Body of pancreas (tissue), 4 donors: ENCODE results near the gene RAX2. TPM values are rescaled to one million over a fixed set of nuclear protein-coding genes. Genes with fewer than 3 reads are reported as not detected.

Experiments
- ATAC-seq: fragments of 150-250 bp; one replicate; pipeline ENCODE4 v1.9.1; 2016
- DNase-seq, 4 donors: peaks; one replicate each; pipeline ENCODE4 v3.0.0-alpha.2; 2019
- H3K27ac ChIP-seq, 4 donors: fragments of 200-600 bp; sonication (generic); 1 replicate in 3 of 4; 2 replicates in 1 of 4; pipeline versions ENCODE4 v1.5.1 to v1.6.1; 2016 to 2019; ENCODE audit warnings: mild to moderate bottlenecking in 1 of 4, mixed read lengths in 1 of 4, moderate library complexity in 1 of 4
- H3K27me3 ChIP-seq, 2 donors: fragments of 200-600 bp; sonication (generic); one replicate each; pipeline ENCODE4 v1.6.0; 2016; ENCODE audit warnings: mild to moderate bottlenecking in 1 of 2
- H3K36me3 ChIP-seq, 2 donors: fragments of 200-600 bp; sonication (generic); replicated peaks in 1 of 2; 2 replicates each; pipeline ENCODE4 v1.5.1; 2016; ENCODE audit warnings: low read depth in 2 of 2; ENCODE audit not compliant: insufficient read depth in 1 of 2
- H3K4me1 ChIP-seq: fragments of 200-600 bp; sonication (generic); one replicate; pipeline ENCODE4 v1.6.0; 2016
- H3K4me3 ChIP-seq, 2 donors: fragments of 200-600 bp; sonication (generic); 1 replicate in 1 of 2; 2 replicates in 1 of 2; pipeline ENCODE4 v1.5.1; 2016 to 2019
- H3K9me3 ChIP-seq, 3 donors: fragments of 200-600 bp; sonication (generic); 1 replicate in 2 of 3; 2 replicates in 1 of 3; pipeline ENCODE4 v1.5.1; 2016
- POLR2A ChIP-seq, 3 donors: fragments of 450-650 bp; IDR thresholded peaks; one replicate each; pipeline ENCODE4 v1.6.1; 2016; ENCODE audit warnings: antibody characterized with exemption in 3 of 3, mild to moderate bottlenecking in 2 of 3
- WGBS, 2 donors: methylation state at CpG; one replicate each; pipeline ENCODE4 v1.1.5; 2017; 5-methylcytosine and 5-hydroxymethylcytosine counted together
- intact Hi-C: fragments of 100-400 bp; cut with DNase I; formaldehyde crosslinking; loops from one replicate; pipeline ENCODE4 v1.15.1; 2023
- total RNA-seq, 2 donors: library from RNA; depleted of rRNA; stranded (reverse); fragments of >200 nt; gene quantifications; one replicate each; pipeline ENCODE4 v1.1.0, GENCODE V29; 2016
- TF ChIP-seq, protein P1 (sequence below), 7 experiments: fragments of 450-650 bp in 4 of 7; fragments of 200-600 bp in 3 of 7; sonication (generic) in 3 of 7; IDR thresholded peaks; one replicate each; pipeline ENCODE4 v1.5.1; 2016 to 2019; ENCODE audit warnings: antibody characterized with exemption in 7 of 7

Gene RAX2
- total RNA-seq, 2 donors from 2014 or later = not detected

DNA sequence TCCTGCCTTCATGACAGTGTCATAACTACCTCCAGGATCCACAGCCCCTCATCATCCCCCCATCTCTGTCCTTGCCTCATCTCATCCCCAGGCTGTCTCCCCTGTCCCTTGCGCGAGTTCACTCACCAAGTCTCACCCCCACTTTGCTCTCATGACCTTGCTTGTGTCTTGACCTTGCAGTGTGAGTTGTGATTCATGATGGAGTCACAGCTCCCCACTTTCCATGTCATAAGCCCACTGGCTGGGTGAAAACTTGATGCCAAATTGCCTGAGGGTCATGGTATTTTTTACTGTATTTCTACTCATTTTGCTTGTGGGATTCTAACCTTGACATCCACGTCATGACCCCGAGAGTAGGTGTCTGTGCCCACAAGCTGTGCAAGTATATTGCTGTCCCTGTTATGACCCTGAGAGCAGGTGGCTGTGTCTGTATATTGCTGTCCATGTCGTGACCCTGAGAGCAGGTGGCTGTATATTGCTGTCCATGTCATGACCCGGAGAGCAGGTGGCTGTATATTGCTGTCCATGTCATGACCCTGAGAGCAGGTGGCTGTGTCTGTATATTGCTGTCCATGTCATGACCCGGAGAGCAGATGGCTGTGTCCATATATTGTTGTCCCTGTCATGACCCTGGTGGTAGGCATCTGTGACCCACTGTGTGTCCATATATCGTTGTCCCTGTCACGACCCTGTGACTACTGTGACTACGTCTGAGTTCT is 34.4 kb downstream of the RAX2 start:
- intact Hi-C loops = no loop called here
- WGBS, 2 donors = 83% methylated on average over 9 to 10 of the region's 10 CpGs

DNA sequence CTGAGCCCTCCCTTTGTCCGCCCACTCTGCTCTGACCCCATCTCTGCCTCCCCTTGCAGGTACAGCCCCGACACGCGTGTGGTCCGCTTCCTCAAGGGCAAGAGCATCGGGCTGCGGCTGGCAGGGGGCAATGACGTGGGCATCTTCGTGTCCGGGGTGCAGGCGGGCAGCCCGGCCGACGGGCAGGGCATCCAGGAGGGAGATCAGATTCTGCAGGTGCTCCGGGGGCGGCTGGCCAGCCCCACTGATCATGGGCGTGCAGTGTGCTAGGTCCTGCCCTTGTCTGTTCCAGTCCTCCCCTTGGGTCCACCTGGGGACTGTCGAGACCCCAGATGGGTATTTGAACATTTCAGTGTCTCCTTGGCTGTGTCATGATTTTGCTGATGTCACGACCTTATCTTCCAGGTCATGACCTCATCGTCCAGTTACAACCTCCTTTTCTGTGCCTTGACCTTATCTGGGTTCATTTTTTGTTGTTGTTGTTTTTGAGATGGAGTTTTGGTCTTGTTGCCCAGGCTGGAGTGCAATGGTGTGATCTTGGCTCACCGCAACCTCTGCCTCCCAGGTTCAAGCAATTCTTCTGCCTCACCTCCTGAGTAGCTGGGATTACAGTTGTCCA is 35.8 kb downstream of the RAX2 start:
- H3K4me1 ChIP-seq = no peaks in the 10 kb centered on the region
- DNase-seq (no peak), ATAC-seq (no peak)
- no peaks in the 10 kb centered on the region for H3K9me3 ChIP-seq
- H3K4me3 ChIP-seq = no peak overlapping the region
- no peaks in the 10 kb centered on the region for H3K27me3 ChIP-seq
- TF ChIP-seq, protein P1, sequence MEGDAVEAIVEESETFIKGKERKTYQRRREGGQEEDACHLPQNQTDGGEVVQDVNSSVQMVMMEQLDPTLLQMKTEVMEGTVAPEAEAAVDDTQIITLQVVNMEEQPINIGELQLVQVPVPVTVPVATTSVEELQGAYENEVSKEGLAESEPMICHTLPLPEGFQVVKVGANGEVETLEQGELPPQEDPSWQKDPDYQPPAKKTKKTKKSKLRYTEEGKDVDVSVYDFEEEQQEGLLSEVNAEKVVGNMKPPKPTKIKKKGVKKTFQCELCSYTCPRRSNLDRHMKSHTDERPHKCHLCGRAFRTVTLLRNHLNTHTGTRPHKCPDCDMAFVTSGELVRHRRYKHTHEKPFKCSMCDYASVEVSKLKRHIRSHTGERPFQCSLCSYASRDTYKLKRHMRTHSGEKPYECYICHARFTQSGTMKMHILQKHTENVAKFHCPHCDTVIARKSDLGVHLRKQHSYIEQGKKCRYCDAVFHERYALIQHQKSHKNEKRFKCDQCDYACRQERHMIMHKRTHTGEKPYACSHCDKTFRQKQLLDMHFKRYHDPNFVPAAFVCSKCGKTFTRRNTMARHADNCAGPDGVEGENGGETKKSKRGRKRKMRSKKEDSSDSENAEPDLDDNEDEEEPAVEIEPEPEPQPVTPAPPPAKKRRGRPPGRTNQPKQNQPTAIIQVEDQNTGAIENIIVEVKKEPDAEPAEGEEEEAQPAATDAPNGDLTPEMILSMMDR (IDR thresholded peaks at IDR 0.05) = no peak
- TF ChIP-seq POLR2A (IDR thresholded peaks at IDR 0.05) = no peak
- no peak overlapping the region for H3K27ac ChIP-seq
- intact Hi-C loops = no loop called here
- H3K36me3 ChIP-seq = peaks cover 0 to 3% of the 10 kb centered on the region in 2 donors
- WGBS, 2 donors = 91 to 93% methylated on average over 12 to 21 of the region's 21 CpGs

More for the DNA sequence above, 34.4 kb downstream of the RAX2 start:
- Histone ChIP-seq H3K27ac (no peak overlapping the region), H3K9me3 (no peaks in the 10 kb centered on the region), H3K27me3 (no peaks in the 10 kb centered on the region), H3K4me1 (no peaks in the 10 kb centered on the region), H3K4me3 (no peak overlapping the region), H3K36me3 (peaks cover 0 to 3% of the 10 kb centered on the region in 2 donors)
- TF ChIP-seq, protein P1 (IDR thresholded peaks at IDR 0.05) = no peak
- no peak for TF ChIP-seq POLR2A (IDR thresholded peaks at IDR 0.05)
- DNase-seq (no peak), ATAC-seq (no peak)

DNA sequence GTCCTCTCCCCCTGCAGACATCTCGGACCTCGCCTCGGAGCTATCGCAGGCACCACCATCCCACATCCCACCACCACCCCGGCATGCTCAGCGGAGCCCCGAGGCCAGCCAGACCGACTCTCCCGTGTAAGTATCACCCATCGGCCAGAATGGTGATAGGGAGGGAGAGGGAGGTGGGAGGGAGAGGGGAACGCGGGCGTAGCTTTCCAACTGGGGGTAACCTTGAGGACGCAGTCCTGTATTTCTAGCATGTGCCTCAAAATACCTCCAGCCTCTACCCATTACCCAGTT is 37.8 kb downstream of the RAX2 start:
- no peaks in the 10 kb centered on the region for H3K4me1 ChIP-seq
- intact Hi-C loops = no loop called here
- no peak for ATAC-seq
- no peak overlapping the region for H3K27ac ChIP-seq
- peaks cover 0 to 3% of the 10 kb centered on the region in 2 donors for H3K36me3 ChIP-seq
- no peak for DNase-seq
- H3K27me3 ChIP-seq = no peaks in the 10 kb centered on the region
- no peaks in the 10 kb centered on the region for H3K9me3 ChIP-seq
- H3K4me3 ChIP-seq = no peak overlapping the region
- WGBS, 2 donors = 92 to 97% methylated on average over 12 to 14 of the region's 14 CpGs
- TF ChIP-seq POLR2A (IDR thresholded peaks at IDR 0.05) = no peak
- TF ChIP-seq, protein P1 (IDR thresholded peaks at IDR 0.05) = no peak

DNA sequence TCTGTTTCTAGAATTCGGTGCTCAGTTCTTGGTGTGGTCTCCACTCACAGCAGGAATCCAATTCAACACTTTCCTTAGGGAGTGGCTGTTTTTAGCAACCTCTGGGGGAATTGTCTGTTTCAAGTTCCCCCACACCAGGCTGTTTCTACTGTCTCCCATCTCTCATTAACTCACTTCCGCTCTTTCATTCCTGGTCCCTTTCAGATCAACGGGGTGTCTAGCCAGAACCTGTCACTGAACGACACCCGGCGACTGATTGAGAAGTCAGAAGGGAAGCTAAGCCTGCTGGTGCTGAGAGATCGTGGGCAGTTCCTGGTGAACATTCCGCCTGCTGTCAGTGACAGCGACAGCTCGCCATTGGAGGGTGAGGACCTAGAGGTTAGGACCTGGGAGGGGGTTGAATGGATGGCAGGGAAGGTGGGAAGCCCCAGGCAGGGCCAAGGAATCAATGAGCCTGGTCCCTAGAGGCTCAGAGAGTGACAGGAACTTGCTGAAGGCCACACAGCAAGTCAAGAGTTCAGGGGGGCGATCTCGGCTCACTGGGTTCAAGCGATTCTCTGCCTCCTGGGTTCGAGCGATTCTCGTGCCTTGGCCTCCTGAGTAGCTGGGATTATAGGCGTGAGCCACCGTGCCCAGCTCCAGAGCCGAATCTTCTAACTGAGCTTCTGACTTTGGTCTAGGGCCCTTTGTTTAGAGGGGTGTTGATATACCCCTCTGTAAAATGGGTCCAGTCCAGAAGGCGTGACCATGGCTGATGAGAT is 38.3 kb downstream of the RAX2 start:
- Histone ChIP-seq H3K4me1 (no peaks in the 10 kb centered on the region), H3K27ac (no peak overlapping the region), H3K9me3 (no peaks in the 10 kb centered on the region), H3K4me3 (no peak overlapping the region), H3K36me3 (peaks cover 0 to 3% of the 10 kb centered on the region in 2 donors), H3K27me3 (no peaks in the 10 kb centered on the region)
- intact Hi-C loops = no loop called here
- ATAC-seq (no peak), DNase-seq (no peak)
- TF ChIP-seq, protein P1 (IDR thresholded peaks at IDR 0.05) = no peak
- TF ChIP-seq POLR2A (IDR thresholded peaks at IDR 0.05) = no peak
- WGBS, 2 donors = 85 to 89% methylated on average over 18 to 20 of the region's 20 CpGs
